HG02678 (cell line): Measurements from ENCODE around the gene DDX56.

ENCODE experiments used
- ATAC-seq: cut with Tn5 transposase; IDR thresholded peaks from one replicate; pipeline ENCODE4 v1.9.1; 2021; ENCODE audit warnings: mild to moderate bottlenecking, moderate library complexity; ENCODE audit not compliant: unreplicated experiment

DDX56 gene

DNA sequence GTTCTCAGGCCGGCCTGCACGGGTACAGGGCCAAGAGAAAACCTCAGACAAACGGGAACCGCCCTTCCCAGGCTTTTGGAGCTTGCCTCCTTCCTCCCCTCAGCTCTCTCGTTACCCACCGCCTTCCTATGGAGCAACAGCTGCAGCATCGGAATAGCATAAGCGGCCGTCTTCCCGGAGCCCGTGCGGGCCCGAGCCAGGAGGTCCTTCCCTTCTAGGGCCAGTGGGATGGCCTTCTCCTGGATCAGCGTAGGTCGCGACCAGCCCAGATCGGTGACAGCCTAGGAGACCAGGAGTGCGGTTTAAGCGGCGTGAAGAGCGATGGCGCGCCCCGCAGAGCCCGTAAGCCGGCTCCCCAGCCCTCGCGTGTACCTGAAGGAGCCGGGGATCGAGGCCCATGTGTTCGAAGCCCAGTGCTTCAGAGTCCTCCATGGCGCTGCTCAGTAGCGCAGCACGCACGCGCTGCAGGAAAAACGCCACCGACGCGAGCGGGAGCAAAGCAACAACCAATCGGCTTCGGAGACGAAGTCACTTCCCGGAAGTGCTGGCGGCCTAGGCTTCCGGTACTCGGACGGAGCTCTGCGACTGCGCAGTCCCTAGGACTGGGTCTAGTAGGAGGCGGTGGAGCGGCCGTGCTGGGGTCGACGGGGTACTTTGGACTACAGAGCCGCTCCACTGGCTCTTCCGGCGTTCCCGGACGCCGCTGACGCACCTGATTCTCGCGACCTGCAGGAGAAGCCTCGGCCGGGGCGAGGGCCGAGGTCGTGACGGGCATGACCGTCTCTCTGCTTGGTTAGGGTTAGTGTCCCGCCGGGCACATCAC is at the start of gene DDX56:
Gene DDX56 (minus strand): TSS at position 445 of the 823 bp plus-strand sequence. CDS start 13 bp downstream, at position 432.
- ATAC-seq: peak; percentile 98

DNA sequence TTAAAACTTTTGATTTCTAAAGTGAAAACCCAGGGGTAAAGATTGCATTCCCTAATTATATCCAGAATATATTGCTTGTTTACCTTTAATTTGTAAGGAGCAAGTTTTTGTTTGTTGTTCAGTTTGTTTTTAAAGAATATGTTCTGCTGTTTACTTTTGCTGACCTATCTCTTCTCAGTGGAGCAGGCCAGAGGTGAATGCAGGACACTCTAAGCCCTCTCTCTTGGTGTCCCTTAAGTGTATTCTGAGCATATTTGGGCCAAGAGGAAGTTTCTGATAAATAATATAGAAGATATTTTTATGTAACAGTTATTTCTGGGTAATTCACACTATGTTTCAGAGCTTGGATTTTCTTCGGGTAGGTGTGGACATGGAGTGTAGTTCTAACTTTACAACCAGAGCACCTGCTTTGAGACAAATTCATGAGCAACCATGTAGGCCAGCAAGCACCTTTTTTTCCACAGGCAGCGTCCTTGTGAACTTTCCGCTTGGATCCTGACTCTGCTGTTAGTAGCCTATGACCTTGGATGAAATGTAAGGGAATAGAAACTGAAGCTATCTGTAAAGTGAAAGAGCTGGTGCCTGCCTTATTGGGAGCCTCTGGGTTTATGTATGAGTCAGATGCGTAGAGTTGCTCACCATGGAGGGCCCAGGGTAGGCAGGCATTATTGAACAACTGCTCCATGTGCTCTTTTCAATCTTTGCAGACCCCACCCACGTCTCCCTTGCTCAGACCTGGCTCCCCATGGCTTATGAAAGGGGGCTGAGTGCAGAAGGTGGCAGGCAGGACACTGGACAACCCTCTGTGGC is 48.8 kb upstream of the DDX56 start:
- peak; percentile 66 for ATAC-seq

DNA sequence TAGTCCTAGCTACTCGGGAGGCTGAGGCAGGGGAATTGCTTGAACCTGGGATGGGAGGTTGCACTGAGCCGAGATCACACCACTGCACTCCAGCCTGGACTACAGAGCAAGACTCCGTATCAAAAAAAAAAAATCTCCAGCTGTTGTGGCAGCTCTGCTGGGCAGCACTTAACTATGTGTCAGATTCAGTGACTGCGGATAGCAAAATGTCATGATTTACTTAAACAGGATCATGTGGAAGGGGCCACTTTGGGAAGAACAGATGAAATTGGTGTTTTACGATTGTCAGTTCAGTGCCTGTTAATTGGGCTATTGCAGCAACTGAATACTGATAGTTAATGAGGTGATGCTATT is 48.0 kb upstream of the DDX56 start:
- no peak for ATAC-seq

DNA sequence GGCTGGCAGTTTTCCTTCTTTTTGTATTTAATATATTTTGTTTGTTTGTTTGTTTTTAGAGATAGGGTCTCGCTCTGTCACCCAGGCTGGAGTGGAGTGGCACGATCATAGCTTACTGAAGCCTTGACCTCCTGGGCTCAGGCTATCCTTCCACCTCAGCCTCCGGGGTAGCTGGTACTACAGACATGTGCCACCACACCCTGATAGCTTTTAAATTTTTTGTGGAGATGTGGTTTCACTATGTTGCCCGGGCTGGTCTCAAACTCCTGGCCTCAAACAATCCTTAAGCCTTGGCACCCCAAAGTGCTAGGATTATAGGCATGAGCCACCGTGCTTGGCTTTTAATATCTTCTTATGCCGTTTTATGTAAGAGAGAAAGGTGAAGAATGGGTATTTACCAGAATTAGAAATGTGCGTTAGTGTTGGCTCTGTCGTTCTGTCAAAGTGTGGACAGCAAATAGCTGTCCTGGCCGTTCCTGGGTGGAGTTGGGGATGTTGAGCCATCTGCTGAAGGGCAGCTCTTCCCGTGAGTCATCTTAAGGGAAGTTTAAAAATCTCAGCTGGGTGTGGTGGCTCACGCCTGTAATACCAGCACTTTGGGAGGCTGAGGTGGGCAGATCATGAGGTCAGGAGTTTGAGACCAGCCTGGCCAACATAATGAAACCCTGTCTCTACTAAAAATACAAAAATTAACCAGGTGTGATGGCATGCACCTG is 47.5 kb upstream of the DDX56 start:
- ATAC-seq: no peak

DNA sequence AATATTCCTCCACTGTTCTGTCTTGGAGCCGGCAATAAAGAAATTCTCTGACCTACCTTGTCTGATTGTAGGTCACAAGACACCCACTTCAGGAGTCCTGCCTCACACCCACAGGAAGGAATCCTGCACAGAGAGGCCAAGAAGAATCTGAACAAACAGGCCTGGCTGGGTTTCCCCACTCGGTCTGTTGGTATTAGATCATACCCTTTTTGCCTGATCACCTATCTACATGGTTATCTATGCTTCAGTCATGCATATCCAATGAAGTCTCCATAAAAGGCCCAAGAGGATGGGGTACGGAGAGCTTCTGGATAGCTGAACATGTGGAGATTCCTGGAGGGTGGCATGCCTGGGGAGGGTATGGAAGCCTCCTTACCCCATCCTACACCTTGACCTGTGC is 45.0 kb upstream of the DDX56 start:
- ATAC-seq: no peak

- no peak for ATAC-seq
Observed at GRCh38 chr7:44618045-44618444, 44.3 kb upstream of the DDX56 start.

GRCh38 chr7:44617225-44617890 is 43.6 kb upstream of the DDX56 start:
- ATAC-seq: no peak

DNA sequence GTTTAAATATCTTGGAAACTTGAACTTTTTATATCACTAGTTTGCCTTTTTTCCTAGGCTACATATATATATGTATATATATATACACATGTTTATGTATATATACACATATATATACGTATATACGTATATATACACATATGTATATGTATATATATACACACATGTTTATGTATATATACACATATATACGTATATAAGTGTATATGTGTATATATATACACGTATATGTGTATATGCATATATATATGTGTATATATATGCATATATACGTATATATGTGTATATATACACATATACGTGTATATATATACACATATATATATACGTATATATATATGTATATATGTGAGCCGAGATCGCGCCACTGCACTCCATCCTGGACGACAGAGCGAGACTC is 42.8 kb upstream of the DDX56 start:
- ATAC-seq: no peak

DNA sequence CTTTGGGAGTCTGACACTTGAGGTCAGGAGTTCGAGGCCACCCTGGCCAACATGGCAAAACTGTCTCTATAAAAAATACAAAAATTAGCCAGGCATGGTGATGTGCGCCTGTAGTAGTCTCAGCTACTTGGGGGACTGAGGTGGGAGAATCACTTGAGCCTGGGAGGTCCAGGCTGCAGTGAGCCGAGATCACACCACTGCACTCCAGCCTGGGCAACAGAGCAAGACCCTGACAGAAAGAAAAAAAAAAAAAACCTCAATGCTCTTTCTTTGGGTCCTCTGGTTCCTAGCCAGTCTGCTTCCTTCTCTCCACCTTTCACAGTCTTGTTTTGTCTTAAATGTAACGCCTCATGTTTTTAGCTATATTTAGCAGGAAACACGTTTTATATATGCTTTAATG is 42.1 kb upstream of the DDX56 start:
- ATAC-seq: no peak

DNA sequence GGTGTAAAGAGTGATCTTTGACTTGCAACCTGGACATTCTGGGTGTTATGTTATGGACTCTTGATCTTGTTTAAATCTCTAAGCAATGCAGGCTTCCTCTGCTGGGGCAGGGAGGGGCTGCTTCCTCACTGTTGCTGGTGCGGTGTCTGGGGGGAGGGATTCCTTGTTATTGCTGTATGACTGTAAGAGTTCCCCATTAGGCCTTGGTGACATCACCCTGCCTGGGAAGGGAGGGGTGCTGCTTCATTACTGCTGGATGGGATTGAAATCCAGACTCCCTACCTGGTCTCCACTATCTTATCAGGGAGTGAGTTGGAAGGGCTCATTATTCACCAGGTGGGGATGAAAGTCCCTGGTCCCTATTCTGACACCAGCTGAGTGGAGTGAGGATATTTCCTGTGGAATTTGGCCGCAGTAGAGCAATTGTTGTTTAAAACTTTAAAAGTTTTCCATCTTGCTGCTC is 41.5 kb upstream of the DDX56 start:
- no peak for ATAC-seq

DNA sequence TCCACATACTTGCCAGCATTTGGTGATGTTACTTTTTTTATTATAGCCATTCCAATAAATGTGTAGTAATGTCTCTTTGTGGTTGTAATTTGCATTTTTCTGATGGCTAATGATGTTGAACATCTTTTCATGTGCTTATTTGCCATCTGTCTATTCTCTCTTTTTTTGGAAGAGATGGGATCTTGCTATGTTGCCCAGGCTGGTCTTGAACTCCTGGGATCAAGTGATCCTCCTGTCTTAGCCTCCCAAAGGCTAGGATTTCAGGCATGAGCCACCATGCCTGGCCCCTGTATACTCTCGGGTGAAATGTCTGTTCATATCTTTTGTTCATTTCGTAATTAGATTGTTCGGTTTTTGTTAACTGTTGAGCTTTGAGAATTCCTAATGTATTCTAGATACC is 36.1 kb upstream of the DDX56 start:
- no peak for ATAC-seq

- ATAC-seq: no peak
Observed at GRCh38 chr7:44608916-44609648, 35.4 kb upstream of the DDX56 start.

DNA sequence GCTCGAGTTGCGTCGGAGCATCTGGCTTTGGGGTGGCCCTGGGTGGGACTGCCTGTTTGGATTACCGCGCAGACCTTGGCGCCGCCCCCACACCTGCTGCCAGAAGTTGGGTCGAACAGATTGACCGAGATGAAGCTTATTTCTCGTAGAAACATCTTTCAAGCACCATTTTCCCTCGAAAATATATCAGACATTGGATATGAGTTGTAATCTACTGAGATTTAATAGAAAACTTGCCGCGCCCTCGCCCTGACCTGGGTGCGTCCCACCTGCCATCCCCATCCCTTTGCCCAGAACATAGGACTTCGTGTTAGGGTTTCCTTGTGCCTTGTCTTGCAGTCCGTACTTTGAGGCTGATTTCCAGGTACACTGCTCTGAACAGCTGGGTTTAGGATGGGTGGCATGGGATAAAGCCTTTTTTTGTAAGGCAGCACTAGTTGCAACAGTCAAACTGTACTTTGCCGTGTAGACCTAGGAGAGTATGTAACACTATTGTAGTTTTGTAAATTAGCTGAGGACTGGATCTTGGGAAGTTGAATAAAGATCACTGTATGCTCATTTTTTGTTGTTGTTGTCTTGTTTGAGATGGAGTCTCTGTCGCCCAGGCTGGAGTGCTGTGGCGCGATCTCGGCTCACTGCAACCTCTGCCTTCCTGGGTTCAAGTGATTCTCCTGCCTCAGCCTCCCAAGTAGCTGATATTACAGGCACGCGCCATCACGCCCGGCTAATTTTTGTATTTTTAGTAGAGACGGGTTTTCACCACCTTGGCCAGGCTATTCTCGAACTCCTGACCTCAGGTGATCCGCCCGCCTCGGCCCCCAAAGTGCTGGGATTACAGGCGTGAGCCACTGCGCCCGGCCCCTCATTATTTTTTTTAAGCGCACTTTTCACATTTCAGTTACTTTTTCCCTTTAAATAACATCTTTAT is 33.7 kb upstream of the DDX56 start:
- ATAC-seq: no peak

DNA sequence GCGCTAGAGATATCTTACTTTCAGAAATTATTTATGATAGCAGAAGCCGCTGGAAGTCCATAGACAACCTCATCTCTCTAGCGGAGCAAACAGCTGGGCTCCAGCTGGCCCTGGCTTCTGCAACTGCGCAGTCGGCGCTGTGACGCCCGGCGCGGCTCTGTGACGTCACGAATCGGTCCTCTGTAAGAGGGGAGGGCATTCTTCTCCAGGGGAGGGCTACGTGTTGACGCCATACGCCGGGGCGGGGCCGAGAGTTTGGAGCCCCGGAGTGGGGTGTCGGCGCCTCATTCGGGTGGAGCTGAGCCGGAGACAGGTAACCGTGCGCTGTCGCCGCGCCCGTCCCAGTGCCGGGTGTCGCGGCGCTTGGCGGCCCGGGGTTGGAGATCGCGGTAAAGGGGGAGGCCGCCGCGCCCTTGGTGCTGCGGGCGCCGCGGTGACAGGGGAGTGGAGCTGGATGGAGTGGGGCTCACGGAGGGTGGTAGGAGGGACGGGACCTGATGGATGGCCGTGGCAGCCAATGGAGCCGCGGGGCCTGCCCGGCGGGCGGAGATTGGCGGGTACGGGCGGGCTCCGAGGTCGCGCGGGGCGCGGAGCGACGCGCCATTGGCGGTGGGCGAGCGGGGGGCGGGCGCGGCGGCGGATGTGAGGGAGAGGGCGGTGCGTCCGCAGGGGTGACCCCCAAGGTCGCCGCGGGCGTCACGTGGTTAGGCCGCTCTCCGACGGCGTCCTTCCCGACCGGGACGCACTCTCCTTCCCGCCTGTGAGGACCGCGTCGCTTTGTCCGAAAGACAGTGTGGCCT is 32.8 kb upstream of the DDX56 start, which contains the start of gene OGDH:
Gene OGDH (plus strand): TSS at position 287 of the 800 bp plus-strand sequence. CDS start 17,717 bp downstream, outside the sequence.
- peak; percentile 94 for ATAC-seq

DNA sequence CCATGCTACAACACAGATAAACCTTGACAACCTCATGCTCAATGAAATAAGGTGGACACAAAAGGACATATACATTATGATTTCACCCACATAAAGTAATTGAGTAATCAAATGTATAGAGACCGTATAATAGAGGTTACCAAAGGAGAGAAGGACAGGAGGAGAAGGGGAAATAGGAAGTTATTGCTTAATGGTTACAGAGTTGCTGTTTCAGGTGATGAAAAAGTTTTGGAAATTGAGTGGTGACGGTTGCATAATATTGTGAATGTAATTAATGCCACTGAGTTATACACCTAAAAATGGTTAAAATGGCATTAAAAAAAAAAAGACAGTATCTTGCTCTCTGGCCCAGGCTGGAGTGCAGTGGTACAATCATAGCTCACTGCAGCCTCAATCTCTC is 31.2 kb upstream of the DDX56 start:
- ATAC-seq: no peak

GRCh38 chr7:44603193-44603592 is 29.5 kb upstream of the DDX56 start:
- no peak for ATAC-seq

DNA sequence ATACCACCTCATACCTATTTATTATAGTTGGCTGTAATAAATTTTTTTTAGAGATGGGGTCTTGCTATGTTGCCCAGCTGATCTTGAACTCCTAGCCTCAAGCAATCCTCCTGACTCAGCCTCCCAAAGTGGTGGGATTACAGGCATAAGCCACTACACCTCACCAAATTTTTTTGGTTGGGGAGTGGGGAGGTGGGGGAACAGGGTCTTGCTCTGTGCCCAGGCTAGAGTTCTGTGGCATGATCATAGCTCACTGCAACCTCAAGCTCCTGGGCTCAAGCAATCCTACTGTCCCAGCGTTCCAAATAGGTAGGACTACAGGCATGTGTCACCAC is 28.8 kb upstream of the DDX56 start:
- no peak for ATAC-seq

GRCh38 chr7:44599222-44599621 is 25.5 kb upstream of the DDX56 start:
- ATAC-seq: no peak
